Endodermal cell (in vitro differentiated cells): Measurements from ENCODE around the gene LRP6. TPM values are rescaled to one million over a fixed set of nuclear protein-coding genes. Genes with fewer than 3 reads are reported as not detected.

ENCODE experiments used
- DNase-seq: peaks from one replicate; pipeline ENCODE4 v3.0.0-alpha.2; 2017
- H3K27ac ChIP-seq: 2 replicates; pipeline ENCODE4 v1.5.1; 2013; ENCODE audit warnings: mild to moderate bottlenecking, low read depth, low read length, moderate library complexity
- H3K27me3 ChIP-seq: 2 replicates; pipeline ENCODE4 v1.6.1; 2013; ENCODE audit warnings: mild to moderate bottlenecking, low read length, moderate library complexity; ENCODE audit not compliant: insufficient read depth, control insufficient read depth, poor library complexity, severe bottlenecking
- H3K36me3 ChIP-seq: 2 replicates; pipeline ENCODE4 v1.7.0; 2013; ENCODE audit warnings: mild to moderate bottlenecking, low read length, moderate library complexity; ENCODE audit not compliant: control insufficient read depth, insufficient read depth
- H3K4me1 ChIP-seq: one replicate; pipeline ENCODE4 v1.7.0; 2013; ENCODE audit warnings: low read length; ENCODE audit not compliant: control insufficient read depth, insufficient read depth
- H3K4me3 ChIP-seq: 2 replicates; pipeline ENCODE4 v1.5.1; 2013; ENCODE audit warnings: mild to moderate bottlenecking, low read length, moderate library complexity
- H3K9ac ChIP-seq: 2 replicates; pipeline ENCODE4 v1.6.1; 2013; ENCODE audit warnings: mild to moderate bottlenecking, low read length, moderate library complexity; ENCODE audit not compliant: poor library complexity, severe bottlenecking; ENCODE audit errors: extremely low read depth
- H3K9me3 ChIP-seq: 2 replicates; pipeline ENCODE4 v1.6.1; 2013; ENCODE audit warnings: mild to moderate bottlenecking, low read length, moderate library complexity; ENCODE audit not compliant: control insufficient read depth
- H3K27ac Mint-ChIP-seq: 2 replicates; pipeline ENCODE4 v1.8.0; 2020; ENCODE audit warnings: mixed read lengths
- H3K27me3 Mint-ChIP-seq: 2 replicates; pipeline ENCODE4 v1.8.0; 2021; ENCODE audit warnings: mild to moderate bottlenecking, mixed read lengths; ENCODE audit not compliant: insufficient read depth
- H3K36me3 Mint-ChIP-seq: 2 replicates; pipeline ENCODE4 v1.8.0; 2020; ENCODE audit warnings: low read depth, mixed read lengths
- H3K4me1 Mint-ChIP-seq: 2 replicates; pipeline ENCODE4 v1.8.0; 2020; ENCODE audit warnings: mixed read lengths
- H3K4me3 Mint-ChIP-seq: 2 replicates; pipeline ENCODE4 v1.8.0; 2020; ENCODE audit warnings: mild to moderate bottlenecking, moderate library complexity, mixed read lengths
- H3K9me3 Mint-ChIP-seq: 2 replicates; pipeline ENCODE4 v1.8.0; 2020; ENCODE audit warnings: mild to moderate bottlenecking, mixed read lengths
- CTCF ChIP-seq: fragments of 200-600 bp; sonication (generic); conservative IDR thresholded peaks from 2 replicates; pipeline ENCODE4 v1.5.0; 2021; ENCODE audit warnings: antibody characterized with exemption, mild to moderate bottlenecking
- WGBS, 2 experiments: methylation state at CpG; one replicate each; pipeline versions ENCODE4 v1.1.5 to v1.1.7; 2013; ENCODE audit warnings: missing lambda C conversion rate in 2 of 2, mixed read lengths in 1 of 2; ENCODE audit not compliant: insufficient coverage in 1 of 2, insufficient read length in 1 of 2; 5-methylcytosine and 5-hydroxymethylcytosine counted together
- total RNA-seq, 2 donors: library from RNA; stranded (reverse); fragmentation: NEBNext Ultra II Directional in 1 of 2; extraction: Animal tissue kit (Norgen Biotek cat#: 25700) in 1 of 2; gene quantifications; 2 replicates in 1 of 2; 3 replicates in 1 of 2; pipeline ENCODE4 v1.2.1, GENCODE V29; 2021

Gene LRP6
- total RNA-seq, 2 donors from 2014 or later: 109 to 182 TPM

DNA sequence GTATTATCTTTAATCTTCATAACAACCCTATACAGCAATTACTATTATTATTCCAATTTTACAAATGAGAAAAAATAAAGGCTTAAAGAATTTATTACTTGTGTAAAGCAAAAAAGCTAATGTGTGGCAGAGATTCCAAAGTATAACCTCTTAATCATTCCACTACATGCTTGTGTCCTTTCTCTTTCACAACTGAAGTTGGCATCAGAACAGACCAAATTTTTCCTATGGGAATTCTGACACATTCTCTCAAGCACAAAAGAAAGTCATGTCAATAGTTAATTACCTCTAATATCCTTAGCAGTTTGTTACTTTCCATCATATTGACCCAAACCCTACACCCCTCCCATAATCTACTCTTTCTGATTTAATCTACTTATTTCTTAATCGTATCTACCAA, 109.4 kb downstream of the LRP6 start:
- H3K36me3 ChIP-seq: peaks cover 74% of the 10 kb centered on the region

DNA sequence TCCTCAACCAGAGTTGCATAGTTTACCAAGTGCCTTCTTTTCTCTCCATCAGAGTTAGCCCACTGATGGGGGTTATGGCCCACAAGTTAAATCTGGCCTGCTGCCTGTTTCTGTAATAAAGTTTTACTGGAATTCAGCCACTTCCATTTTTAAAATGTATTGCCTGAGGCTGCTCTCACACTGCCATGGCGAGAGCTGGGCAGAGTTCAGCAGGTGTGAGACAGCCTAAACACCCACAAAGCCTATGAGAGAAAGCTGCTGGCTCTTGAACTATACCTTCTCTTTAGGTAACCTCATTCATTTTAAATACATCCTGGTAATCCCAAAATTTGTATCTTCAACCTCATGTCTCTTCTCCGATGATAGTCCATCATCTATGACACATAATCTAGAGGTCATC, 110.0 kb downstream of the LRP6 start:
- Histone ChIP-seq H3K9ac (no peak overlapping the region), H3K36me3 (peaks cover 73% of the 10 kb centered on the region), H3K9me3 (no peaks in the 10 kb centered on the region), H3K27ac (no peak overlapping the region), H3K4me3 (no peak overlapping the region), H3K4me1 (no peaks in the 10 kb centered on the region), H3K27me3 (no peaks in the 10 kb centered on the region)
- Mint-ChIP-seq H3K4me3 (no peak overlapping the region), H3K27ac (peak overlapping the region; percentile 7), H3K36me3 (peaks cover 69% of the 10 kb centered on the region), H3K27me3 (no peaks in the 10 kb centered on the region), H3K4me1 (peaks cover 9% of the 10 kb centered on the region), H3K9me3 (no peaks in the 10 kb centered on the region)
- WGBS, 2 experiments: 91 to 93% methylated on average over 2 of the region's 2 CpGs
- TF ChIP-seq CTCF: no peak
- DNase-seq: peak; percentile 43

More for the DNA sequence above, 109.4 kb downstream of the LRP6 start:
- Mint-ChIP-seq H3K4me1 (peaks cover 9% of the 10 kb centered on the region), H3K27ac (peak overlapping the region; percentile 7), H3K36me3 (peaks cover 71% of the 10 kb centered on the region), H3K27me3 (no peaks in the 10 kb centered on the region), H3K4me3 (no peak overlapping the region), H3K9me3 (no peaks in the 10 kb centered on the region)
- TF ChIP-seq CTCF: no peak
- no peaks in the 10 kb centered on the region for H3K27me3 ChIP-seq
- no peaks in the 10 kb centered on the region for H3K9me3 ChIP-seq
- H3K9ac ChIP-seq: no peak overlapping the region
- no peak for DNase-seq
- no peak overlapping the region for H3K4me3 ChIP-seq
- no peaks in the 10 kb centered on the region for H3K4me1 ChIP-seq
- no peak overlapping the region for H3K27ac ChIP-seq
- 95% methylated on average over 1 of the region's 1 CpG; no CpG with 5 or more reads in 1 of the 2 experiments for WGBS, 2 experiments

- Histone ChIP-seq H3K27ac (no peak overlapping the region), H3K36me3 (peaks cover 70% of the 10 kb centered on the region), H3K4me3 (no peak overlapping the region), H3K9ac (no peak overlapping the region), H3K4me1 (no peaks in the 10 kb centered on the region), H3K9me3 (no peaks in the 10 kb centered on the region), H3K27me3 (no peaks in the 10 kb centered on the region)
- peak overlapping the region; percentile 2 for H3K27ac Mint-ChIP-seq
- no peak overlapping the region for H3K4me3 Mint-ChIP-seq
- peaks cover 64% of the 10 kb centered on the region for H3K36me3 Mint-ChIP-seq
- TF ChIP-seq CTCF: no peak
- DNase-seq: no peak
- no peaks in the 10 kb centered on the region for H3K27me3 Mint-ChIP-seq
- 94 to 98% methylated on average over 5 to 6 of the region's 6 CpGs for WGBS, 2 experiments
- H3K9me3 Mint-ChIP-seq: no peaks in the 10 kb centered on the region
- H3K4me1 Mint-ChIP-seq: peaks cover 9% of the 10 kb centered on the region
These were observed 110.7 kb downstream of the LRP6 start for GRCh38 chr12:12156116-12156515.
